Medulla oblongata (tissue), 1 donor: Measurements from ENCODE around the gene KCNJ14.
"Not testable (repeated sequence)": the region's sequence is repeated elsewhere in the genome, so short reads cannot be mapped to it uniquely, and the experiment has no call there.

Experiments used
- DNase-seq: peaks from one replicate; pipeline ENCODE4 v3.0.0-alpha.2; 2015; ENCODE audit errors: extremely low spot score

The KCNJ14 gene

GRCh38 chr19:48487948-48488347 lies 32.6 kb downstream of the KCNJ14 start:
- DNase-seq = no peak

- not testable (repeated sequence) for DNase-seq
These were observed 33.1 kb downstream of the KCNJ14 start for GRCh38 chr19:48488478-48488877.

- peak; percentile 48 for DNase-seq
These were observed 34.3 kb downstream of the KCNJ14 start for GRCh38 chr19:48489608-48490216.

- DNase-seq = no peak
These were observed 35.8 kb downstream of the KCNJ14 start for GRCh38 chr19:48490981-48491792.

GRCh38 chr19:48491793-48492123 lies 36.4 kb downstream of the KCNJ14 start:
- DNase-seq = no peak

- peak; percentile 89 for DNase-seq
These were observed 37.7 kb downstream of the KCNJ14 start for GRCh38 chr19:48492925-48493717.

- no peak for DNase-seq
These were observed 38.5 kb downstream of the KCNJ14 start for GRCh38 chr19:48493718-48494401.

GRCh38 chr19:48495396-48495795 lies 40.0 kb downstream of the KCNJ14 start:
- DNase-seq = no peak

GRCh38 chr19:48496959-48497727 lies 41.8 kb downstream of the KCNJ14 start:
- DNase-seq = no peak

GRCh38 chr19:48497728-48498594 lies 42.6 kb downstream of the KCNJ14 start:
- DNase-seq = no peak

- DNase-seq = no peak
These were observed 43.4 kb downstream of the KCNJ14 start for GRCh38 chr19:48498595-48499311.

GRCh38 chr19:48499316-48500090 lies 44.1 kb downstream of the KCNJ14 start:
- DNase-seq = no peak

GRCh38 chr19:48500830-48501493 lies 45.6 kb downstream of the KCNJ14 start:
- DNase-seq = no peak

GRCh38 chr19:48501494-48502349 lies 46.3 kb downstream of the KCNJ14 start:
- DNase-seq = peak; percentile 71

- no peak for DNase-seq
These were observed 47.1 kb downstream of the KCNJ14 start for GRCh38 chr19:48502350-48503018.

GRCh38 chr19:48506138-48506733 lies 50.9 kb downstream of the KCNJ14 start:
- no peak for DNase-seq
